Esophagus squamous epithelium (tissue), 4 donors: ENCODE data around the gene ZNF35.

Source experiments
- CTCF ChIP-seq, 6 experiments: fragments of 450-650 bp in 4 of 6; fragments of 200-600 bp in 2 of 6; sonication (generic) in 2 of 6; IDR thresholded peaks; one replicate each; pipeline ENCODE4 v1.5.1; 2016 to 2019; ENCODE audit warnings: antibody characterized with exemption in 6 of 6, mild to moderate bottlenecking in 4 of 6, moderate library complexity in 4 of 6
- POLR2A ChIP-seq, 4 donors: fragments of 450-650 bp; IDR thresholded peaks; one replicate each; pipeline ENCODE4 v1.6.1; 2017; ENCODE audit warnings: antibody characterized with exemption in 4 of 4, mild to moderate bottlenecking in 4 of 4, moderate library complexity in 3 of 4

DNA sequence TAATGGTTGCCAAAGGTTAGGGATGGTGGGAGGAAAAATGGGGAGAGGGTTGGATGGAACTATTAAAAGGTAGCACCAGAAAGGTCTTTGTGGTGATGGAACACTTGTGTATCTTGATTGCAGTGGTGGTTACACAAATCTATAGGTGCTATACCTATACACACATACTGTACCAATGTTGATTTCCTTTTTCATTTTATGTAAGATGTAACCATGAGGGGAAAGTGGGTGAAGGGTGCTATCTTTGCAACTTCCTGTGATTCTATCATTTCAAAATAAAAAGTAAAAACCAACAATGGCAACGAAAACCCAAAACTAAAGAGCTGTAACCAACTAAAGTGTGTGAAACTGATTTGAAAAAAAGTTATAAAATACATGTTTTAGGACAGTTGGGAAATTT lies 761 bp upstream of the ZNF35 start:
- TF ChIP-seq POLR2A (IDR thresholded peaks at IDR 0.05) (no peak), CTCF (IDR thresholded peaks at IDR 0.05) (no peak)
